ENCODE measurements around the gene CBS.

CBS gene

DNA sequence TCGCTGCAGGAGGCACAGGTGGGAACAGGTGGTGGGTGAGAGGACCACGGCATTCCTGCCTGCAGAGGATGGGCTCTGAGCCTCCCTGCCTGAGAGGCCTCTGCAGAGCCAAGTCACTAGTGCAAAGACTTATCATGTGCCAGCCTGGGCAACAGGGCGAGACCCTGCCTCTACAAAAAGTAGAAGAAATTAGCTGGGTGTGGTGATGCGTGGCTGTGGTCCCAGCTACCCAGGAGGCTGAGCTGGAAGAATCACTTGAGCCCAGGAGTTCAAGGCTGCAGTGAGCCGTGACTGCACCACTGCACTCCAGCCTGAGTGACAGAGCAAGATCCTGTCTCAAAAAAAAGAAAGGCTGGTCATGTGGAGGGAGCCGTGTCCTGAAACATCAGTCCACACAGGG is 54.9 kb downstream of the CBS start:
- Histone ChIP-seq H3K4me1 (ENCODE audit: control insufficient read depth, insufficient read depth, low read depth, low read length) (peaks cover 16% of the 10 kb centered on the region), H3K9ac (ENCODE audit: low read length) (no peak overlapping the region), H3K18ac (ENCODE audit: low read depth in 1 of 2, low read length in 2 of 2) (no peak overlapping the region), H2BK12ac (ENCODE audit: low read length in 2 of 2) (no peak overlapping the region), H3K36me3 (ENCODE audit: control insufficient read depth in 1 of 2, insufficient read depth in 2 of 2, low read depth in 1 of 2, low read length in 2 of 2) (peaks cover 41 to 83% of the 10 kb centered on the region in 2 experiments), H2BK120ac (ENCODE audit: low read depth, low read length) (no peak overlapping the region), H4K8ac (ENCODE audit: low read length) (no peak overlapping the region), H4K91ac (ENCODE audit: low read length) (no peak overlapping the region), H3K4ac (ENCODE audit: low read depth in 1 of 2, low read length in 2 of 2) (no peak overlapping the region), H3K27me3 (ENCODE audit: control insufficient read depth in 1 of 2, insufficient read depth in 1 of 2, low read length in 2 of 2) (no peaks in the 10 kb centered on the region), H2AK5ac (ENCODE audit: low read length, severe bottlenecking) (no peak overlapping the region), H3K27ac (ENCODE audit: low read length, poor library complexity, severe bottlenecking) (no peak overlapping the region), H3K4me2 (ENCODE audit: low read length, poor library complexity, severe bottlenecking) (no peak overlapping the region), H3K14ac (ENCODE audit: low read length in 2 of 2) (no peak overlapping the region), H3K23ac (ENCODE audit: low read length in 2 of 2) (no peak overlapping the region), H3K9me3 (ENCODE audit: control insufficient read depth, low read length) (no peaks in the 10 kb centered on the region), H2BK5ac (ENCODE audit: low read depth, low read length, poor library complexity, severe bottlenecking) (no peak overlapping the region), H2BK15ac (ENCODE audit: low read depth, poor library complexity, severe bottlenecking) (no peak overlapping the region), H3K79me1 (replicated peaks; ENCODE audit: low read length, poor library complexity, severe bottlenecking) (peaks cover 8% of the 10 kb centered on the region), H2AFZ (ENCODE audit: low read depth, low read length) (no peak overlapping the region), H3K4me3 (ENCODE audit: insufficient read depth in 1 of 2, low read depth in 1 of 2, low read length in 2 of 2) (no peak overlapping the region)
- no peak for DNase-seq
- 94% methylated on average over 6 of the region's 6 CpGs for WGBS

DNA sequence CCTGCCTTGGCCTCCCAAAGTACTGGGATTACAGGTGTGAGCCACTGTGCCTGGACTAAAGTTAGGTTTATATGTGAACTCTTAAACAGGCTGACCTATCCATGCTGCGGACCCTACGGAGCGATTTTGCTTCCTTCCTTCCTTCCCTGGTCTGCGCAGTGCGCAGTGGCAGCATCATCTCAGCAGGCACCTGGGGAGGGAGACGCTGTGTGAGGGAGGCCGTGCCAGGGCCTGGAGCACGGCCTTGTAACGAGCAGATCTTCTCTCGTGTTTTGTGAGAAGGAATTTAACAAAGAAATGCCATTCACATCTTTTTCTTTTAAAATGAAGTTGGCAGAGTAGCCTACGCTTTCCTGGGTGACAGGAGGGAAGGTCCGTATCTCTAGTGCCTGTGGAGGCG is 55.5 kb downstream of the CBS start:
- H3K27ac ChIP-seq (ENCODE audit: low read length, poor library complexity, severe bottlenecking): no peak overlapping the region
- no peak for DNase-seq
- H3K27me3 ChIP-seq (ENCODE audit: control insufficient read depth in 1 of 2, insufficient read depth in 1 of 2, low read length in 2 of 2): no peaks in the 10 kb centered on the region
- no peak overlapping the region for H3K18ac ChIP-seq (ENCODE audit: low read depth in 1 of 2, low read length in 2 of 2)
- no peak overlapping the region for H2BK120ac ChIP-seq (ENCODE audit: low read depth, low read length)
- no peak overlapping the region for H4K8ac ChIP-seq (ENCODE audit: low read length)
- no peak overlapping the region for H3K23ac ChIP-seq (ENCODE audit: low read length in 2 of 2)
- 97% methylated on average over 8 of the region's 13 CpGs for WGBS
- no peaks in the 10 kb centered on the region for H3K9me3 ChIP-seq (ENCODE audit: control insufficient read depth, low read length)
- no peak overlapping the region for H3K9ac ChIP-seq (ENCODE audit: low read length)
- H3K4me2 ChIP-seq (ENCODE audit: low read length, poor library complexity, severe bottlenecking): no peak overlapping the region
- no peak overlapping the region for H3K4ac ChIP-seq (ENCODE audit: low read depth in 1 of 2, low read length in 2 of 2)
- no peak overlapping the region for H3K4me3 ChIP-seq (ENCODE audit: insufficient read depth in 1 of 2, low read depth in 1 of 2, low read length in 2 of 2)
- H3K14ac ChIP-seq (ENCODE audit: low read length in 2 of 2): no peak overlapping the region
- no peak overlapping the region for H2AFZ ChIP-seq (ENCODE audit: low read depth, low read length)
- H2BK12ac ChIP-seq (ENCODE audit: low read length in 2 of 2): no peak overlapping the region
- H2BK15ac ChIP-seq (ENCODE audit: low read depth, poor library complexity, severe bottlenecking): no peak overlapping the region
- no peak overlapping the region for H2BK5ac ChIP-seq (ENCODE audit: low read depth, low read length, poor library complexity, severe bottlenecking)
- peak overlapping the region; percentile 46 for H2AK5ac ChIP-seq (ENCODE audit: low read length, severe bottlenecking)
- H4K91ac ChIP-seq (ENCODE audit: low read length): no peak overlapping the region
- peaks cover 8% of the 10 kb centered on the region for H3K79me1 ChIP-seq (replicated peaks; ENCODE audit: low read length, poor library complexity, severe bottlenecking)
- peaks cover 41 to 83% of the 10 kb centered on the region in 2 experiments for H3K36me3 ChIP-seq (ENCODE audit: control insufficient read depth in 1 of 2, insufficient read depth in 2 of 2, low read depth in 1 of 2, low read length in 2 of 2)
- peaks cover 15% of the 10 kb centered on the region for H3K4me1 ChIP-seq (ENCODE audit: control insufficient read depth, insufficient read depth, low read depth, low read length)

DNA sequence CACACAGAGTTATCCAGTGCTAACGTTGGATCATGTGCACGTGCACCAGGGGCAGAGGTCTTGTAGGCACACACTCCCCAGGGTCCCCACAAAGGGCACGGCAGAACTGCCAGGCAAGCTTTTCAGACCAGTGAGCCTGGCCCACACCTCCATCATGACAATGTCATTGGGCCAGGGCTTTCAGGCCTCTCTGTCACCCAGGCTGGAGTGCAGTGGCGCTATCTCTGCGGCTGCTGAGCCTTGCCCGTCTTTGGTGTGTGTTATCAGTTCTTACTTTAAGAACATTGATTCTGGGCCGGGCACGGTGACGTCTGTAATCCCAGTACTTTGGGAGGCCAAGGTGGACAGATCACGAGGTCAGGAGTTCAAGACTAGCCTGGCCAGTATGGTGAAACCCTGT is 57.1 kb downstream of the CBS start:
- no peak for DNase-seq
- Histone ChIP-seq H3K18ac (ENCODE audit: low read depth in 1 of 2, low read length in 2 of 2) (no peak overlapping the region), H3K4me2 (ENCODE audit: low read length, poor library complexity, severe bottlenecking) (no peak overlapping the region), H3K9me3 (ENCODE audit: control insufficient read depth, low read length) (no peaks in the 10 kb centered on the region), H3K4me3 (ENCODE audit: insufficient read depth in 1 of 2, low read depth in 1 of 2, low read length in 2 of 2) (no peak overlapping the region), H4K8ac (ENCODE audit: low read length) (no peak overlapping the region), H2BK12ac (ENCODE audit: low read length in 2 of 2) (no peak overlapping the region), H2BK5ac (ENCODE audit: low read depth, low read length, poor library complexity, severe bottlenecking) (no peak overlapping the region), H2BK15ac (ENCODE audit: low read depth, poor library complexity, severe bottlenecking) (no peak overlapping the region), H2AK5ac (ENCODE audit: low read length, severe bottlenecking) (no peak overlapping the region), H4K91ac (ENCODE audit: low read length) (no peak overlapping the region), H2BK120ac (ENCODE audit: low read depth, low read length) (no peak overlapping the region), H3K9ac (ENCODE audit: low read length) (no peak overlapping the region), H3K36me3 (ENCODE audit: control insufficient read depth in 1 of 2, insufficient read depth in 2 of 2, low read depth in 1 of 2, low read length in 2 of 2) (peaks cover 40 to 79% of the 10 kb centered on the region in 2 experiments), H3K27me3 (ENCODE audit: control insufficient read depth in 1 of 2, insufficient read depth in 1 of 2, low read length in 2 of 2) (no peaks in the 10 kb centered on the region), H3K4me1 (ENCODE audit: control insufficient read depth, insufficient read depth, low read depth, low read length) (peaks cover 14% of the 10 kb centered on the region), H2AFZ (ENCODE audit: low read depth, low read length) (no peak overlapping the region), H3K79me1 (replicated peaks; ENCODE audit: low read length, poor library complexity, severe bottlenecking) (peaks cover 5% of the 10 kb centered on the region), H3K4ac (ENCODE audit: low read depth in 1 of 2, low read length in 2 of 2) (no peak overlapping the region), H3K27ac (ENCODE audit: low read length, poor library complexity, severe bottlenecking) (no peak overlapping the region), H3K14ac (ENCODE audit: low read length in 2 of 2) (no peak overlapping the region), H3K23ac (ENCODE audit: low read length in 2 of 2) (no peak overlapping the region)
- WGBS: 94% methylated on average over 10 of the region's 10 CpGs

- no peak for DNase-seq
- H4K8ac ChIP-seq (ENCODE audit: low read length): no peak overlapping the region
- no peak overlapping the region for H3K18ac ChIP-seq (ENCODE audit: low read depth in 1 of 2, low read length in 2 of 2)
- no peak overlapping the region for H2AFZ ChIP-seq (ENCODE audit: low read depth, low read length)
- no peak overlapping the region for H3K4me3 ChIP-seq (ENCODE audit: insufficient read depth in 1 of 2, low read depth in 1 of 2, low read length in 2 of 2)
- no peak overlapping the region for H2BK12ac ChIP-seq (ENCODE audit: low read length in 2 of 2)
- no peak overlapping the region for H2BK120ac ChIP-seq (ENCODE audit: low read depth, low read length)
- no peaks in the 10 kb centered on the region for H3K9me3 ChIP-seq (ENCODE audit: control insufficient read depth, low read length)
- H2AK5ac ChIP-seq (ENCODE audit: low read length, severe bottlenecking): no peak overlapping the region
- peaks cover 14% of the 10 kb centered on the region for H3K4me1 ChIP-seq (ENCODE audit: control insufficient read depth, insufficient read depth, low read depth, low read length)
- peaks cover 38 to 77% of the 10 kb centered on the region in 2 experiments for H3K36me3 ChIP-seq (ENCODE audit: control insufficient read depth in 1 of 2, insufficient read depth in 2 of 2, low read depth in 1 of 2, low read length in 2 of 2)
- H3K9ac ChIP-seq (ENCODE audit: low read length): no peak overlapping the region
- H2BK5ac ChIP-seq (ENCODE audit: low read depth, low read length, poor library complexity, severe bottlenecking): no peak overlapping the region
- H4K91ac ChIP-seq (ENCODE audit: low read length): no peak overlapping the region
- no peak overlapping the region for H3K4me2 ChIP-seq (ENCODE audit: low read length, poor library complexity, severe bottlenecking)
- WGBS: 98% methylated on average over 10 of the region's 13 CpGs
- H3K79me1 ChIP-seq (replicated peaks; ENCODE audit: low read length, poor library complexity, severe bottlenecking): peaks cover 5% of the 10 kb centered on the region
- no peaks in the 10 kb centered on the region for H3K27me3 ChIP-seq (ENCODE audit: control insufficient read depth in 1 of 2, insufficient read depth in 1 of 2, low read length in 2 of 2)
- H2BK15ac ChIP-seq (ENCODE audit: low read depth, poor library complexity, severe bottlenecking): no peak overlapping the region
- no peak overlapping the region for H3K23ac ChIP-seq (ENCODE audit: low read length in 2 of 2)
- no peak overlapping the region for H3K4ac ChIP-seq (ENCODE audit: low read depth in 1 of 2, low read length in 2 of 2)
- no peak overlapping the region for H3K27ac ChIP-seq (ENCODE audit: low read length, poor library complexity, severe bottlenecking)
- no peak overlapping the region for H3K14ac ChIP-seq (ENCODE audit: low read length in 2 of 2)
Measured at GRCh38 chr21:43016728-43017127, 58.9 kb downstream of the CBS start.
